Peyer's patch (tissue), 4 donors: ENCODE data around the gene CNTNAP2.

ENCODE experiments used
- POLR2A ChIP-seq, 2 donors: fragments of 450-650 bp; IDR thresholded peaks; one replicate each; pipeline ENCODE4 v1.5.1; 2017; ENCODE audit warnings: antibody characterized with exemption in 2 of 2, mild to moderate bottlenecking in 2 of 2, moderate library complexity in 2 of 2
- TF ChIP-seq, protein P1 (sequence below), 6 experiments: fragments of 450-650 bp in 4 of 6; fragments of 200-600 bp in 2 of 6; sonication (generic) in 1 of 6; IDR thresholded peaks; one replicate each; pipeline ENCODE4 v1.5.1; 2017 to 2019; ENCODE audit warnings: antibody characterized with exemption in 6 of 6, mild to moderate bottlenecking in 3 of 6, moderate library complexity in 1 of 6

DNA sequence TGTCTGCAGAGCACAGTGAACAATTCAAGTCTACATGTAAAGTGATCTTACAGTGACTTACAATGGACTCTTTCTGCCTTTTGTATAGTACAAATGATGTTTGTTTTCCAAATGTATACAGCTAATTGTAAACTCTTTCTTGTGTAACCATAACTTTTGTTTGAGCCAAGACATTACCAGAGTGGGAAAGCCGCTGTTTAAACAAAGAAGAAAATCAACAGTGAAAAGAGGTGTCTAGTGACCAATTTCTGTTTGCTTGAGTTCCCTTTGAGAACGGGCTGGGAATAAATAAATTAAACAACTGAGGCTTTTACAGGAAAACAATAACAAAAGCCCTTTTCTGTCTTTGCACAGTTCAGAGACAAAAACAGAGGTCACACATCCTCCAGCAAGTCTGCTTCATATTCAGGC lies 1163.4 kb downstream of the CNTNAP2 start:
- TF ChIP-seq, protein P1, sequence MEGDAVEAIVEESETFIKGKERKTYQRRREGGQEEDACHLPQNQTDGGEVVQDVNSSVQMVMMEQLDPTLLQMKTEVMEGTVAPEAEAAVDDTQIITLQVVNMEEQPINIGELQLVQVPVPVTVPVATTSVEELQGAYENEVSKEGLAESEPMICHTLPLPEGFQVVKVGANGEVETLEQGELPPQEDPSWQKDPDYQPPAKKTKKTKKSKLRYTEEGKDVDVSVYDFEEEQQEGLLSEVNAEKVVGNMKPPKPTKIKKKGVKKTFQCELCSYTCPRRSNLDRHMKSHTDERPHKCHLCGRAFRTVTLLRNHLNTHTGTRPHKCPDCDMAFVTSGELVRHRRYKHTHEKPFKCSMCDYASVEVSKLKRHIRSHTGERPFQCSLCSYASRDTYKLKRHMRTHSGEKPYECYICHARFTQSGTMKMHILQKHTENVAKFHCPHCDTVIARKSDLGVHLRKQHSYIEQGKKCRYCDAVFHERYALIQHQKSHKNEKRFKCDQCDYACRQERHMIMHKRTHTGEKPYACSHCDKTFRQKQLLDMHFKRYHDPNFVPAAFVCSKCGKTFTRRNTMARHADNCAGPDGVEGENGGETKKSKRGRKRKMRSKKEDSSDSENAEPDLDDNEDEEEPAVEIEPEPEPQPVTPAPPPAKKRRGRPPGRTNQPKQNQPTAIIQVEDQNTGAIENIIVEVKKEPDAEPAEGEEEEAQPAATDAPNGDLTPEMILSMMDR (IDR thresholded peaks at IDR 0.05): no peak
- TF ChIP-seq POLR2A (IDR thresholded peaks at IDR 0.05): no peak
